Islet precursor cell (in vitro differentiated cells): ENCODE results near the gene DCTN2.
"Not testable (repeated sequence)": the region's sequence is repeated elsewhere in the genome, so short reads cannot be mapped to it uniquely, and the experiment has no call there.

Experiments
- DNase-seq: peaks from one replicate; pipeline ENCODE4 v3.0.0-alpha.2; 2018

Gene DCTN2

DNA sequence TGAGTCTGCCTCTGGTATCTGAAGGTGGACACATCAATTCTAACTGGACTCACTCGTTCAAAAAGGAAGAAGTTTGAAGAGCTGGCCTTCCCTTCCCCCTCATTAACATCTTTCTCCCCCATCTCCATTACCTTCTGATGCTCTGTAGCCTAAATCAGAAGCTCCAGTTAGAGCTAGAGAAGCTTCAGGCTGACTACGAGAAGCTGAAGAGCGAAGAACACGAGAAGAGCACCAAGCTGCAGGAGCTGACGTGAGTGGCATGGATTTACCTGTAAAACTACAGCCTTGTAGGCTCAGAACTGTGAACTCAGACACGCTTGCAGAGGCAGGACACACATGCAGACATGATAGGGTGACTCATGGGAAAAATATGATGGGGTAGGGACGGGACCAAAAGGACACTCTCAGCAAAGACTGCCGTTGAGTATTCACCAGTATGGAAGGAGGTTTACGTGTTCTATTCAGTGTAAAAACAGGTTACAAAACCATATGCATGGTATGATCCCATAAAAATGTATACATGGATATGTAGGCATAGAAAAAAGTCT lies 29.7 kb upstream of the DCTN2 start:
- DNase-seq = no peak

DNA sequence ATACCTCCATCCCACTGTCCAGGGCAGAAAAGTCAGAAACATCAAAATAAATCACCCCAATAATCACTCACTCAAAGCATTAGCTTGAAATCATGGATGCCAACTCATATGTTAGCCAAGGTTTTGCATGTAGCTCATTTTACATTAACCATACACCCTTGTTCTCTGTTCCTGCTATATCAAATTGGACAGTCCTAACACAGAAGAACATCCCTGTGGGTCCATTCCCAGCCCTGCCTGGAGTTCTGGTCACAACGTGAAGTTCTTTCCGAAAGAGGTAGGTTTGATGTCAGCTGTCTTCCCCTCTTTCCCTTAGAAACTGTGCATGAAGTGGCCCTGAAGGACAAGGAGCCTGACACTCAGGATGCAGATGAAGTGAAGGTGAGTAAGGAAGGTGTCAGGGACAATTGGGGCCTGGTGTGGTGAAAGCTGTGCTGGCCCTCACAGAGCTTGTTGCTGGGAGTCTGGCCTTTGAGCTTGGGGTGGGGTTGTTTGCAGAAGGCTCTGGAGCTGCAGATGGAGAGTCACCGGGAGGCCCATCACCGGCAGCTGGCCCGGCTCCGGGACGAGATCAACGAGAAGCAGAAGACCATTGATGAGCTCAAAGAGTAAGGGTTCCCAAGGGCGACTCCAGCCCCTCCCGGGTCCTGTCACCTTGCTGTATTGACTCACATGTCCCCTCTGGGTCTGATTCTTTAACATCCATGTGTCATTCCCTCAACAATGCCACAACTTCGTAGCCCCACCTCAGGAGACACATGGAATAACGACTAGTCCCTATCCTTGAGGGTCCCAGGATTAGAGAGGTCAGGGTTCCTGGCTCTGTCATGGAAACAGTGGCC lies 29.0 kb upstream of the DCTN2 start:
- peak; percentile 45 for DNase-seq

GRCh38 chr12:57574795-57575194 lies 27.8 kb upstream of the DCTN2 start:
- DNase-seq = no peak

- DNase-seq = peak; percentile 52
Measured at GRCh38 chr12:57571926-57572762, 25.2 kb upstream of the DCTN2 start.

DNA sequence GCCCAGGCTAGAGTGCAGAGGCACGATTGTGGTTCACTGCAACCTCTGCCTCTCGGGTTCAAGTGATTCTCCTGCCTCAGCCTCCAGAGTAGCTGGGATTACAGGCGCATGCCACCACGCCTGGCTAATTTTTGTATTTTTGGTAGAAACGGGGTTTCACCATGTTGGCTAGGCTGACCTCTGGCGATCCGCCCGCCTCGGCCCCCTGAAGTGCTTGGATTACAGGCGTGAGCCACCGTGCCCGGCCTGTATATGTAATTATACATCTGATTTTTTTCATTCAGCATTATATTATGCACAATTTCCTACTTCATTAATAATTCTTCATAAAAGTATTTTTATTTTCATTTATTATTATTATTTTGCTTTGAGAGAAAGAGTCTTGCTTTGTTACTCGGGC lies 23.4 kb upstream of the DCTN2 start:
- not testable (repeated sequence) for DNase-seq

- DNase-seq = no peak
Measured at GRCh38 chr12:57569858-57570257, 22.9 kb upstream of the DCTN2 start.

DNA sequence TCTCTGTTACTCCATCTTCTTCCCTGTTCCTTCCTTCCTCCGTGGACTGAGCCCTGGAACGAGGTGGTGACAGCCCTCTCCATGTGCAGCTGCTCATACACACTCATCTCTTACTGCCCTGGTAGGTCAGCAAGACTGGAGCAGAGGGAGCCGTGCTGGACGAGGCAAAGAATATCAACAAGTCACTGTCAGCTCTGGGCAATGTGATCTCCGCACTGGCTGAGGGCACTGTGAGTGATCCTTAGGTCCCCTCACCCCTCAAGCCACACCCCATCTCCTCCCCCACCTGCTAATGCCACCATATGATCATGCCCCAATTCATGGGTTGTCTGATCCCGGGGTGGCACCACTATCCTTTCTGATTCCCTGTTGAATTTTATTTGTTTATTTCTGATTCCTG lies 21.8 kb upstream of the DCTN2 start:
- DNase-seq = peak; percentile 49

- DNase-seq = no peak
Measured at GRCh38 chr12:57564178-57564740, 17.3 kb upstream of the DCTN2 start.

- peak; percentile 18 for DNase-seq
Measured at GRCh38 chr12:57563358-57563757, 16.4 kb upstream of the DCTN2 start.

DNA sequence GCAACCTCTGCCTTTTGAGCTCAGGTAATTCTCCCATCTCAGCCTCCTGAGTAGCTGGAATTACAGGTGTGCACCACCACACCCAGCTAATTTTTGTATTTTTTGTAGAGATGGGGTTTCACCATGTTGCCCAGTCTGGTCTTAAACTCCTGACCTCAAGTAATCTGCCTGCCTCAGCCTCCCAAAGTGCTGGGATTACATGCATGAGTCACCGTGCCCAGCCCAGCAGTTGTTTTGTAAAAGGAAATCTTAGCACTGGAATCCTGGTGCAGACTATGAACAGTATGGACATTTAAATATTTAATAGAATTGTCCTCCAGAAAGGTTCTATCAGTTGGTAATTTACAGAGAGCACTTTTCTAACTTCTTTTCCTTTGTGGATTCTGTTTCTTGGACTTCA lies 14.1 kb upstream of the DCTN2 start:
- not testable (repeated sequence) for DNase-seq

DNA sequence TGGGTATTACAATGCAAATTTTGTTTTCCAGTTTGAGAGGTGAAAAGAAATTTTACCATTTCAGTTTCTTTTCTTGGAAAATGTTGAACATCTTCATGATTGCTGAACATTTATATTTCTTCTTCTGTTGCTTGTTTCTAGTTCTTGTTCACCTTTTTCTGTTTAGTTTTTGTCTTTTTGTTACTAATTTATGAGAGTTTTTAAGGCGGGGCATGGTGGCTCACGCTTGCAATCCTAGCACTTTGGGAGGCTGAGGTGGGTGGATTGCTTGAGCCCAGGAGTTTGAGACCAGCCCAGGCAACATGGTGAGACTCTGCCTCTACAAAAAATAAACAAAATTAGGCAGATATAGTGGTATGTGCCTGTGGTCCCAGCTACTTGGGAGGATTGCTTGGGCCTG lies 13.5 kb upstream of the DCTN2 start:
- no peak for DNase-seq

GRCh38 chr12:57558864-57559263 lies 11.9 kb upstream of the DCTN2 start:
- DNase-seq = peak; percentile 14

DNA sequence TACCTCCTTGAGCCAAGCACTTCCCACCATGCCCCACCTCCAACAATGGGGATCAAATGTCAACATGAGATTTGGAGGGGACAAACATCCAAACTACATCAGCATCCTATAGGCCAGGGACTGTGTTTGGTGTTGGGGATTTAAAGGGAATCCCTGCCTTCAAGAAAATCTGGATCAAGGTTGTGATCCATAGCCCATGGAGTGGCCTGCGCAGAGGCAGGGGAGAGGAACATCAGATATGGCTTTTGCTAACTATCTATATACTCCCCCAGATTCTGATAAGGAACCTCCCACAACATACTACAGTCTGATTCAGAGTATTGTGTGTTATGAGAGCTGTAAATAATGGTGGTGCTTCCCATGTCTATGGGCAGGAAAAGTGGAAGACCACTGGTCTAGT lies 7.9 kb upstream of the DCTN2 start:
- peak; percentile 19 for DNase-seq

DNA sequence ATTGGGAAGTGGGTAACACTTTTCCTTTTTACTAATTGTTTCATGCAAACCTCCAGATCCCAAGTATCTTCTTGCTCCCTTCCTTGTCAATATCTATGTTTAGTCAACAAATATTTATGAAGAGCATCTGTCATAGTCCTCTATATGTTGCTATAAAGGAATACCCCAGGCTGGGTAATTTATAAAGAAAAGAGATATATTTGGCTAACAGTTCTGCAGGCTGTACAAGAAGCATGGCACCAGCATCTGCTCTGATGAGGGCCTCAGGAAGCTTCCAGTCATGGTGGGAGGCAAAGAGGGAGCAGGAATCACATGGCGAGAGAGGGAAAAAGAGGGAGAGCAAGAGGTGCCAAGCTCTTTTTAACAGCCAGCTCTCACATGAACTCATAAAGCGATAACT lies 7.5 kb upstream of the DCTN2 start:
- DNase-seq = no peak

DNA sequence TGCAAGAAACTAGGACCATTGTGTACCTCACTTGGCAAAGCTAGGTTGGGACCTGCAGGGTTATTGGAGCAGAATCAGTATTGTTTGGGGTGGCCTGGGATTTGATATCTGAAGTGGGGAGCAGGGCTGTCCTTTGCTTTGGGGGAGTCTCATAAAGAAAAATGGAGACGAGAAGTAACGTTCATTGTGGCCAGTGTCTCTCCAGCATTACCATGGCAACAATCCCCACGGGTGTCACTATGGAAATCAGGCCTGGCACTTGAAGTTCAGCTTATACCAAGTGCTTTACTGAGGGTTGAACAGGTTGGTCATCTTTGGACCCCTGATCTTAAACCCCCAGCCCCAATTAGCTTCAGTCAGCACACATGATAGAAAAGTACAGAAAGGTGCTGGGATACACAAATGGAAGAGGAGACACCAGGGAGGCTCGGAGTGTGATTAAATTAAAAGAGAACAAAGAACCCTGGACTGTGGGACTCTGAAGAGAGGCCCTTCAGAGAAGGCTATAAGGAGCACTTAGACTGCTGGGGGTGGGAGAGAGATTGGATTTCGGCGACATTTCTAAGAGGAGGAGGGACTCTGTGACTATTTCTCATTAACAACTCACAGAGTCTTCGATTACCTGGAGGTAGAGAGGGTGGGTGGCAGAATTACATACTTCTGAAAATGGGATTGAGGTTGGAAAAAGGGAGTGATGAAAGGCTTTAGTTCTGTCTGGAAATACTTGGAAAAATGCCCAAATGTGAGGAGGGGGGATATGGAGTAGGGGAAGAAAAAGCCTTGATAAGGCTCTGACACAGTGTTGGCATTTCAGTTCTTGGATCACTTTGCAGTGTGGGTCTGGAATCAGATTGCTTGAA lies 6.6 kb upstream of the DCTN2 start:
- no peak for DNase-seq

DNA sequence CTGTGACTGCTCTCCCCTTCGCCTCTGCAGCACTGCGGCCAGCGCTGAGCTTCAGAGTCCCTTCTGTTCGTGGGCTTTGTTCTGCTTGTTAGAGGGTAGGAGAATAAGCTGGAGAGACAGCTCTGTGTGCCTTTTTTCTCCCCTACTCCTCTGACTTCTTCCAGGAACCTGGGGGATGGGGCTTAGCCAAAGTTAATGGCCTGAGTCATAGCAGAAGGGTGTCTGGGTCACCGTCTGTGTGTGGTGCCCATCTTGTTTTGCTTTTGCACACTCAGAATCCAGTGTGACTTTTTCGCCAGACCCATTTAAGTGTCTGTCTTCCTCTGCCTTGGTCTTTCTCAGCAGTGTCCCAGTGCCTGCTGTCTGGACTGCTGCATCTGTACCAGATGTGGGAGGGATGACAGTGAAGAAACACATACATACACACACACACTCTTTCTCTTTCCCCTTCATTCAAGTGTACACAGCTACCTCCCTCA lies 5.9 kb upstream of the DCTN2 start:
- DNase-seq = peak; percentile 91

- DNase-seq = no peak
Measured at GRCh38 chr12:57552306-57552651, 5.3 kb upstream of the DCTN2 start.

DNA sequence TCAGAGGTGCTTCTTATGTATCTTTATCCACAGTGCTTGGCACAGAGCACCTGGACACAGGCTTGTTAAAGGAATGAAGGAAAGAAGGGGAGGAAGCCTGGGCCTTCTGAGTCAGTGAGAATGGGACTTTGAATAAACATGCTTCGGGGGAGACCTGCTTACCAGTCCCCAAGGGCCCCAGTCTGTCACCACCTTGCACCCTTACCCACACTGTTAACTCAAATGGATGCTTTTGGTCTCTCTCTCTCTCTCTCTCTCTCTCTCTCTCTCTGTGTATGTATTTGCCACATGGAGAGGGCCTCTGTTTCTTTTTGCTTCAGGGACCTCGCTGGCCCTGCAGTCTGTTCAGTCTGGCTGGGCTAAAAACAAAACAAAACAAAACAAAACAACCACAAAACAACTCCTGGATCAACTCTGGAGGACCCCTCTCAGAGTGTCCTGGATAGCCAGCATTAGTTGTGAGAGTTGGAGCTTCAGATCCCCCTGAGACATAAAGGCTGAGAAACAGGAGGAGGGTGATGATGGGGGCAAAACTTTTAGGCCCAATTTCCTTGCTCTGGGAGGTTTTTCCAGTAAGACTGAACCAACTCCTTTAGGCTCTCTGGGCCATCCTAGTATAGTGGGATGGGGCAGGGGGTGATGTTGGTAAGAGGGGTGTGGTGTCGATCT lies 4.8 kb upstream of the DCTN2 start:
- peak; percentile 45 for DNase-seq

- DNase-seq = no peak
Measured at GRCh38 chr12:57550641-57551549, 3.9 kb upstream of the DCTN2 start.

DNA sequence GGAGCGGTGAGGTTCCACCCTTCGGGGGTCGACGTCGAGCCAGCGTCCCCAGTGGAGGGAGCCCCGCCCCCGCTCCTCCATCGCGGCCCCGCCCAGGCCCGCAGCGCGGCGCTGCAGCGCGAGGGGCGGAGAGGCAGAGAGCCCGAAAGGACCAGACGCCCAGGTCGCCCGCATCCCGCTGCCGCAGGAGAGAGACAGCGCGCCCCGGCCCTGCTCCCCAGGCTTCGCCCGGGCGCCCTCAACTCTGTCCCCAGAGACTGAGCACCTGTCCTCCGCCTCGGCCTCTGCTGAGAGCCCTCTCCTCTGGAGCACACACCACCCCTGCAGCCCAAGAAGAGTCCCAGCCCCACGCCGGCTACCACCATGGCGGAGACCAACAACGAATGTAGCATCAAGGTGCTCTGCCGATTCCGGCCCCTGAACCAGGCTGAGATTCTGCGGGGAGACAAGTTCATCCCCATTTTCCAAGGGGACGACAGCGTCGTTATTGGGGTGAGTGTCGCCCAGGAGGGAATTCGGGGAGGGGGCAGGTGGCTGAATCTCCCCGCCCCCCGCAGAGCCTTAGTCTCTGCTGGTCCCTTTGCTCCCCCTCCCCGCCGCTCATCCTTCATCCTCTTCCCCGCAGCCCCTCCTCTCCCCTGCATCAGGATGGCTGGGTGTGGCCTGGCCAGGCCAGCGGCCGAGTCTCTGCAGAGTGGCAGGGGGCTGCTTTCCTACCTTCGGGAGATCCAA lies 3.1 kb upstream of the DCTN2 start, which contains the start of gene KIF5A:
TSS of gene KIF5A (plus strand) at position 136 of the 732 bp plus-strand sequence. CDS start at position 364, 228 bp downstream.
- peak; percentile 82 for DNase-seq
